CD4-positive, alpha-beta T cell treated with Interleukin-10 for 1 hour (primary cell): ENCODE measurements around the gene NOL3.
"Not testable (repeated sequence)": the region's sequence is repeated elsewhere in the genome, so short reads cannot be mapped to it uniquely, and the experiment has no call there.

Source experiments
- DNase-seq: peaks from one replicate; pipeline ENCODE4 v3.0.0-alpha.2; 2020

NOL3 gene

GRCh38 chr16:67170168-67170948 lies at the start of gene NOL3:
Gene NOL3, plus strand, starts transcription at chr16:67170538.
- DNase-seq: peak; percentile 39

DNA sequence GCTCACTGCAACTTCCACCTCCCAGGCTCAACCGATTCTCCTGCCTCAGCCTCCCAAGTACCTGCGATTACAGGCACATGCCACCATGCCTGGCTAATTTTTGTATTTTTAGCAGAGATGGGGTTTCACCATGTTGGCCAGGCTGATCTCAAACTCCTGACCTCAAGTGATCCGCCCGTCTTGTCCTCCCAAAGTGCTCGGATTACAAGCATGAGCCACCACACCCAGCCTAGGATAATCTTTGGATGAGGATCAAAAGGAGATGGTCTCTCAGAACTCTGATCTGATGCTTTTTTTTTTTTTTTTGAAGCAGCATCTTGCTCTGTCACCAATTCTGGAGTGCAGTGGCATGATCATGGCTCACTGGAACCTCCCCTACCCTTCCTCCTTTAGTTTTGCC lies 47.5 kb upstream of the NOL3 start:
- not testable (repeated sequence) for DNase-seq

DNA sequence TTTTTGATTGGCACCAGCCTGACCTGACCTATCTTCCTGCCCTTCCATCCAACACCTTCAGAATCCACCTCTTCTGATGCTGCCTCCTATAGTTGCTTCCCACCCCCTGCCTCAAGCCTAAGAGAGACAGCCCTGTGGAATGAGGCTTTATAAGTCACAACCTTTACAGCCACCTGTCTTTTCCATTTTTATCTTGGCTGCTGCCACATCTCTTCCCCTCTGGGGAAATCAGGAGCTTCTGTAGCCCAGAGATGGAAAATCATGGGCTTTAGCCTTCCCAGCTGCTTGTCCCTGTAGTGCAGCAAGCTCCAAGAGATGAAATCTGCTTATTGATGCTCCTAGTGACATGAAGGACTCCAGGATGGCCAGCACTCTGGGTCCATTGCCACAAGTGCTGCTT lies 41.9 kb upstream of the NOL3 start:
- DNase-seq: no peak

DNA sequence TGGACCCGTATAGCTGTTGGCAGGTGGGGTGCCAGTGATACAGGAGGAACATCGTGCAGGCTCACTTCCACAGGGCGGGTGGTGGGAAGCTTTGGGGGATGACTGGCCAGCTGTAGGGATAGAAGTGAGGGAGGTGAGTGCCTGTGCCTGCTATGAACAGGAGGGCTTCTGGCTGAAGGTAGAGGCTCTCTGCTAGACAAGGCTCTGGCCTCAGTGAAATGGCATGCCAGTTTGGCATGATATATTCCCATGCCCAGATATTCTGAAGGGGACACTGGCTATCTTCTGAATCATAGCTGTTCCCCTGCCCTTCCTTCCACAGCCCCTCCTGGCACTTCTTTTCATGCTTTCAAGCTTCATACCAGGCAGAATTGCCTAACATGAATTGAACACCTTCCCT lies 41.5 kb upstream of the NOL3 start:
- no peak for DNase-seq

DNA sequence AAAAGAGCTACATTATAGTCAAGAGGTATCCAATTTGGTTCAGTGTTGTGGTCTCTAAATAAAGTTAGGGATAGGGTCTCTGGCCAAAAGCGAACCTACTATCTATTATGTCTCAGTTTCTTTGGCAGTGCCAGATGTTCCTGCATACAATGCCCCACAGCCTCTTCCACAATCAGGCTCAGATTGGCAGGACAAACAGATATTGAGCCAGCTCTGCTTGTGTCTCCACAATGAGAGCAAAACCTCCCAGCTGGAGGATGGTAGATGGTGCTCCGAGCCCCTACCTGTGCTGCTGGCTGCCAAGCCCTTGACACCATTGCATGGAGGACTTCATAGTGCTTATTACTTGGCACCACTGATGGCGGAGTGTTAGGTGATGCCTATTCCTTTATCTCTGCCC lies 40.9 kb upstream of the NOL3 start:
- no peak for DNase-seq

- DNase-seq: no peak
These were observed 32.7 kb upstream of the NOL3 start for GRCh38 chr16:67137605-67138004.

- DNase-seq: no peak
These were observed 28.9 kb upstream of the NOL3 start for GRCh38 chr16:67141391-67141790.

DNA sequence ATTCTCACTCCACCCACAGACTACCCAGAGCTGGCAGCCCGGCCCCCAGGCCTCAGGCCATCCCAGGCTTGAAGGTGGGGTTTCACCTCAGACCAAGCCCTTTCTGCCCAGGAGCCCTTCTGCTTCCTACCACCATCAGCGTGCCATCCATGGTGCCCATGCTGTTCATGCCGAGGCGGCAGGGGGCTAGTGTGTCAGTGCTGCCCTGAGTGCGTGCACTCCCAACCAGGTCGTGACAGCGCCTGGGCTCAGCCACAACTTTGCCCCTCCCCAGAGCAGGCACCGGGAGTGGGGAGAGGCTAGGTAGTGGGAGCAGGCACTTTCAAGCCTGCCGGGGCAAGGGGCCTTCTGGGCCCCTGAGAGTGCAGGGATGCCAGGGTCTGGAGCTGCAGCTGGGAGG lies 28.0 kb upstream of the NOL3 start:
- DNase-seq: no peak

- no peak for DNase-seq
These were observed 25.4 kb upstream of the NOL3 start for GRCh38 chr16:67144943-67145342.

DNA sequence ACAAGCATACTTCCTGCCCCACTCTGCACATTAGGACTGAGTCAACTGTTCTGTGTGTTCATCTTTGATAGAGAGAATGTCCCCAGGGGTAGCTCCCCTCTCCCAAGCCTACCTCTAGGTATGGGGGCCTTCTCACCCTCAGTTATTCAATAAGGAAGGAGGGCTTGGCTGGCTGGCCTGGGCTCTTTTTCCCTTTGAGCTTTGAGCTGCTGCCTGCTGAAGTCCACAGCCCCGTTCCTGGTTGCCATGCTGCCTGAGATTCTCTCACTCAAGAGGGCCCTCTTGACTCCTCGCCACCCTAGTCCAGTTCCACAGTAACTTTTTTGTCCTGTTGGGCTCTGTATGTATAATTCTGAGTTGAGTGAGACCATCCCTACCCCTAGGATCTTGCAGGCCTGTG lies 24.6 kb upstream of the NOL3 start:
- DNase-seq: no peak

DNA sequence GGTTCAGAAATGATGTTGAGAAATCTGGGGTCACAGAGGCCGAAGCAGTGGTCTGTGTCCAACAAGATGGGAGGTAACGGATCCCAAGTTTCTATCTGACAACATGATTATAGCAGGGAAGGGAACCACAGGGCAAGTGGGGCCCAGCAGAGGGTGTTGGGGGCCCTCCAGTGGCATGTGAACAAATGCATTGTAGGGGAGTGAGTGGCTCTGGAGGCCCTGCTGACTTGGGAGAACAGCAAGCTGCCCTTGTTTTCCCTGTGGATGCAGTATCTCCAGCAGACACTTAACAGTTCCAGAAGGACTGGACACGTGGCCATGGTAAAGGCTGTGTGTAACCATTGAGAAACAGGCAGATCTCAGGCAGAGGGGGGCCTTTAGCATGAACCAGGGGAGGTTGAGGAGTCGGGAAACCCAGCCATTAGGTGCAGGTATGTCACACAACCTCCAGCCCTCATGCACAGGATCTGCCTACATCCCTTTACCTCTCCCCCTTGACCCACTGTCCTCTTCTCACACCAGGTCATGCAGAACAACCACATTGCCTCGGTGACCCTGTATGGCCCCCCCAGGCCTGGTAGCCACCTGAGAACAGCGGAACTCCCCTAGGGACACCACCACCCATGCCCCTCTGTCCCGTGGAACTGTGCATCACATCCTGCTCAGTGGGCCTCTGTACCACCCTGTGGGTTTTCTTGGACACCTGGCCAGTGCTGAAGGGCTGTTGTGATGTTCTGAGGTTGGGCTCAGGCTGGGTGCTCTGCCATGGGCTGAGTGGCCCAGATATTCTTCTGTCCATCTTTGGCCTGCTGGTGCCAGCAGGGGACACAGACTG lies 23.6 kb upstream of the NOL3 start:
- no peak for DNase-seq

GRCh38 chr16:67147437-67148140 lies 22.7 kb upstream of the NOL3 start:
- no peak for DNase-seq

DNA sequence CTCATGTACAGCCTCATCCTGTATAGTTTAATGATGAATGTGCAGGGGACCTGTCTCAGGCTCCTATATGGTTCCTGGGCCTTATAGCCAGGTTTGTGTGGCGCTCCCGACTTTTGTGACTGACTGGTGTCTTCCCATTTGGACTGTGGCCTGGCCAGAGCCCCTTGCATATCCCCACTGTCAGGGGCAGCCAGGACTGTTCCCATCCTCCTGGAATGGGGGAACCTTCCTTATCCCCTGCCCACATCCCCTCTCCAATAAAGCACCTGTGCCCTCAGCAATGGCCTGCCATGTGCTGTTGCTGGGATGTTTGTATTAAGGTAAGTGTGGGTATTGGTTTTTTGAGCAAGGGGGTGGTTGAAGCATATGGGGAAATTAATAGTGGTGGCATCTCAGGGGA lies 22.1 kb upstream of the NOL3 start:
- DNase-seq: no peak

DNA sequence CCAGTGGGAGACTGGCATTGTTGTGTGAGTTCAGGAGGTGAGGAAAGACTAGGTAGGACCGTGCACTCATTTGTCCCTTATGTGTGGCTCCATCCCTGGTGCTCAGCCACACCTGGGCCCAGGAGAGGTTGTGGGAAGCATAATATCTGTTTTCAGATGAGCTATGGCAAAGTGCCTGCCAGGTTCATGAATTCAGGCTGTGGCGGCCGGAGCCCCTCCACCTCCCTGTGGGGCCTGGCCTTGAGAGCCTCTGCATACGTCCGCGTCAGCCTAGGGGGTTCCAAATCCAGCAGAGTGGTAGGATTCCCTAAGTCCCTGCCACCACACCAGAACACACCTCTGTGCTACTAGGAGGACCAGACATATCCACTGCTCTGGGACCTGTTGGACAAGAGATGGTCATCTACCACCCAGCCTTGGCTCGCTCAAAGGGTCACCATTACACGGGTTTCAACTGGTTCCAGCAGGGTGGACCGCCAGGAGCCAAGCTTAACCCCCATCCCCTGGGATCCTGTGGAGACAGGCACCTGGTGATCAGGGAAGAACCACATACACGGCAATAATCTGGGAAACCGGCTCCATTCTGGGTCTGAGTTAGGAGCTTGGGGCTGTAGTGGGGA lies 21.6 kb upstream of the NOL3 start:
- no peak for DNase-seq

DNA sequence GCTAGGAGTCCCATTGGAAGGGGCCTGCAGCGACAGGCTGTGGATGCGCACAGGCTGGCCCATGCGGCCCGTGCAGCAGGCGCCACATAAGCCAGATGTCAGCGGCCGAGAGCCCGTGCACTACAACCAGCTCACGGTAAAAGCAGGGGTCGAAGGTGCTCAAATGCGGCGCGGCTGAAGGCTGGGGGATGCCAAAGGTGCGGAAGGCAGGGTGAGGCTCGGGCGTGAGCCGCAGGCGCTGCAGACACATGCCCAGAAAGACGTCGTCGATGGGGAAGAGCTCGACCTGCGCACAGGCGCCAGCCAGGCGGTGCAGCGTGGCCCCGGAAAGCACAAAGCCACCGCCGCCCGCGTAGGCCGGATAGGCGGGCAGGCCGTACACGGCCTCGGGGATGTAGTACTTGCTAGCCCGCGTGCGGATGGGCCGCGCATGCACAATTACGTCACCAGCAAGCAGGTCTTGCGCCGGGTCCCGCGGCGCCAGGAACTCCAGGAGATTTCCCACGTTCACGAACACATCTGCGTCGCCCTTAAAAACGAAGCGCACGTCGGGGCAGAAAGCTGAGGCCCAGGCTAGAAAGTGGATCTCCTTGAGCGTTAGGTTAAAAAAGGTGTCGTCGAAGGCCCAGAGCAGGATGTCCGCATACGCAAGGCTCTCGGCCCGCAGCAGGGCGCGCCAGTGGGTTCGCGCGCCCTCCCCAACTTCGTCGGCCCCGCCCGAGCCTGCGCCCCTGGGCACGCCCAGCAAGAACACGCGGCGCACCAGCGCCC lies 20.9 kb upstream of the NOL3 start:
- no peak for DNase-seq

GRCh38 chr16:67150047-67150832 lies 20.1 kb upstream of the NOL3 start:
- peak; percentile 46 for DNase-seq

- DNase-seq: peak; percentile 29
These were observed 19.4 kb upstream of the NOL3 start, which contains the start of gene B3GNT9 for GRCh38 chr16:67150833-67151396. Gene B3GNT9, minus strand, starts transcription at chr16:67150998. Its CDS starts 513 bp downstream, at chr16:67150485.

DNA sequence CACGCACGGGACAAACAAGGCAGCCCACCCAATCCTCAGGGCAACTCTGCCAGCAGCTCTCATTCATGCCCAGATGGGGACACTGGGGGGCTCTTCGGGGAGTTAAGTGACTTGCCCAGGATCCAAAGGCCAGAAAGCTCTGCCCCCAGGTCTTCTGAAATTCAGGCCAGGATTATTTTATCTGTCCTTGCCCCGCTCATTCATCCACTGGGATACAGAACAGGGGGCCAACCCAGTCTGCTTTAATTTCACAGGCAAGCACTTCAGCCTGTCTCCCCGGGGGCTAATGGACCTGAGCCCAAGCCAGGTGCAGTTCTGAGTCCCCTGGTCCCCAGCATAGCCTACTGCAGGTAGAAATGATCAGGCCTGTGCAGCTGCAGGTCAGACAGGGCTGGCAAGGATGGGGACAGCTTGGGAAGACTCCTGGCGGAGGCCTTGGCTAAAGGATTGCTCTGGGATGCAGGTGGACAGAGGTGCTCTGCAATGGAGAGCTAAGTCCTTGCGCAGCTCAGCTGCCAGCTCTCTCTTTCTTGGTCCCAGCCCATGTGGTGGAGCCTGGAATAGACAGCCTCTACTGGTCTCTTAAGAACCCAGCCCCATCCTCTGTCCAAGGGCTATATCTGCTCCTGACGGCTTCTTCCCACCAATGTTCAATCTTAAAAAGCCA lies 18.8 kb upstream of the NOL3 start:
- no peak for DNase-seq

- no peak for DNase-seq
These were observed 15.6 kb upstream of the NOL3 start for GRCh38 chr16:67154578-67155294.
